ENCODE results near the gene DNAJB12. TPM values are rescaled to one million over a fixed set of nuclear protein-coding genes. Genes with fewer than 3 reads are reported as not detected.

The DNAJB12 gene
- total RNA-seq, 1 experiment from 2014 or later: 51.0 TPM

GRCh38 chr10:72367301-72367960 lies 12.7 kb upstream of the DNAJB12 start:
- intact Hi-C loops (cut with micrococcal nuclease; ENCODE audit: unreplicated experiment): loop anchor here (10.0 kb wide), 1 partner anchor 697 kb away; no protein-coding TSS in a partner anchor
- no peak for DNase-seq (ENCODE audit: low read depth, low spot score)
- no peak overlapping the region for H3K27ac ChIP-seq (ENCODE audit: low read length)
- TSS peak; percentile 85 for BruUV-seq (replicated peaks)
- TF ChIP-seq TCF7L2 (IDR thresholded peaks at IDR 0.05; ENCODE audit: low read depth, low read length): no peak
- TF ChIP-seq POLR2AphosphoS5 (IDR thresholded peaks at IDR 0.05; ENCODE audit: low read depth, low read length): no peak
- TF ChIP-seq, protein P1, sequence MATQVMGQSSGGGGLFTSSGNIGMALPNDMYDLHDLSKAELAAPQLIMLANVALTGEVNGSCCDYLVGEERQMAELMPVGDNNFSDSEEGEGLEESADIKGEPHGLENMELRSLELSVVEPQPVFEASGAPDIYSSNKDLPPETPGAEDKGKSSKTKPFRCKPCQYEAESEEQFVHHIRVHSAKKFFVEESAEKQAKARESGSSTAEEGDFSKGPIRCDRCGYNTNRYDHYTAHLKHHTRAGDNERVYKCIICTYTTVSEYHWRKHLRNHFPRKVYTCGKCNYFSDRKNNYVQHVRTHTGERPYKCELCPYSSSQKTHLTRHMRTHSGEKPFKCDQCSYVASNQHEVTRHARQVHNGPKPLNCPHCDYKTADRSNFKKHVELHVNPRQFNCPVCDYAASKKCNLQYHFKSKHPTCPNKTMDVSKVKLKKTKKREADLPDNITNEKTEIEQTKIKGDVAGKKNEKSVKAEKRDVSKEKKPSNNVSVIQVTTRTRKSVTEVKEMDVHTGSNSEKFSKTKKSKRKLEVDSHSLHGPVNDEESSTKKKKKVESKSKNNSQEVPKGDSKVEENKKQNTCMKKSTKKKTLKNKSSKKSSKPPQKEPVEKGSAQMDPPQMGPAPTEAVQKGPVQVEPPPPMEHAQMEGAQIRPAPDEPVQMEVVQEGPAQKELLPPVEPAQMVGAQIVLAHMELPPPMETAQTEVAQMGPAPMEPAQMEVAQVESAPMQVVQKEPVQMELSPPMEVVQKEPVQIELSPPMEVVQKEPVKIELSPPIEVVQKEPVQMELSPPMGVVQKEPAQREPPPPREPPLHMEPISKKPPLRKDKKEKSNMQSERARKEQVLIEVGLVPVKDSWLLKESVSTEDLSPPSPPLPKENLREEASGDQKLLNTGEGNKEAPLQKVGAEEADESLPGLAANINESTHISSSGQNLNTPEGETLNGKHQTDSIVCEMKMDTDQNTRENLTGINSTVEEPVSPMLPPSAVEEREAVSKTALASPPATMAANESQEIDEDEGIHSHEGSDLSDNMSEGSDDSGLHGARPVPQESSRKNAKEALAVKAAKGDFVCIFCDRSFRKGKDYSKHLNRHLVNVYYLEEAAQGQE (IDR thresholded peaks at IDR 0.05; ENCODE audit: insufficient read depth in 1 of 2, low read depth in 2 of 2, low read length in 1 of 2): no peak
- TF ChIP-seq, protein P2, sequence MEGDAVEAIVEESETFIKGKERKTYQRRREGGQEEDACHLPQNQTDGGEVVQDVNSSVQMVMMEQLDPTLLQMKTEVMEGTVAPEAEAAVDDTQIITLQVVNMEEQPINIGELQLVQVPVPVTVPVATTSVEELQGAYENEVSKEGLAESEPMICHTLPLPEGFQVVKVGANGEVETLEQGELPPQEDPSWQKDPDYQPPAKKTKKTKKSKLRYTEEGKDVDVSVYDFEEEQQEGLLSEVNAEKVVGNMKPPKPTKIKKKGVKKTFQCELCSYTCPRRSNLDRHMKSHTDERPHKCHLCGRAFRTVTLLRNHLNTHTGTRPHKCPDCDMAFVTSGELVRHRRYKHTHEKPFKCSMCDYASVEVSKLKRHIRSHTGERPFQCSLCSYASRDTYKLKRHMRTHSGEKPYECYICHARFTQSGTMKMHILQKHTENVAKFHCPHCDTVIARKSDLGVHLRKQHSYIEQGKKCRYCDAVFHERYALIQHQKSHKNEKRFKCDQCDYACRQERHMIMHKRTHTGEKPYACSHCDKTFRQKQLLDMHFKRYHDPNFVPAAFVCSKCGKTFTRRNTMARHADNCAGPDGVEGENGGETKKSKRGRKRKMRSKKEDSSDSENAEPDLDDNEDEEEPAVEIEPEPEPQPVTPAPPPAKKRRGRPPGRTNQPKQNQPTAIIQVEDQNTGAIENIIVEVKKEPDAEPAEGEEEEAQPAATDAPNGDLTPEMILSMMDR (IDR thresholded peaks at IDR 0.05): no peak
- no peak for TF ChIP-seq SIN3A (IDR thresholded peaks at IDR 0.05; ENCODE audit: borderline replicate concordance, insufficient read depth, low read depth, low read length)
- H3K4me3 ChIP-seq (ENCODE audit: low read depth in 2 of 2, low read length in 2 of 2): no peak overlapping the region
- ATAC-seq: no peak
- POLR2A ChIA-PET: no interaction called here
- H3K9me3 ChIP-seq (ENCODE audit: control insufficient read depth, insufficient read depth, low read depth, low read length): no peaks in the 10 kb centered on the region
- CTCF ChIA-PET: no interaction called here
- H3K4me1 ChIP-seq (ENCODE audit: control insufficient read depth, insufficient read depth, low read length): peaks cover 7% of the 10 kb centered on the region; the same call in 1 of the 2 replicates
- no peaks in the 10 kb centered on the region for H3K36me3 ChIP-seq (ENCODE audit: control insufficient read depth, insufficient read depth, low read length)
- no peaks in the 10 kb centered on the region for H3K27me3 ChIP-seq (ENCODE audit: control insufficient read depth, insufficient read depth, low read length)
- in situ Hi-C loops (cut with HindIII; ENCODE audit: low pct_unique_long_range_greater_than_20kb, low sequenced_read_pairs): no loop called here

DNA sequence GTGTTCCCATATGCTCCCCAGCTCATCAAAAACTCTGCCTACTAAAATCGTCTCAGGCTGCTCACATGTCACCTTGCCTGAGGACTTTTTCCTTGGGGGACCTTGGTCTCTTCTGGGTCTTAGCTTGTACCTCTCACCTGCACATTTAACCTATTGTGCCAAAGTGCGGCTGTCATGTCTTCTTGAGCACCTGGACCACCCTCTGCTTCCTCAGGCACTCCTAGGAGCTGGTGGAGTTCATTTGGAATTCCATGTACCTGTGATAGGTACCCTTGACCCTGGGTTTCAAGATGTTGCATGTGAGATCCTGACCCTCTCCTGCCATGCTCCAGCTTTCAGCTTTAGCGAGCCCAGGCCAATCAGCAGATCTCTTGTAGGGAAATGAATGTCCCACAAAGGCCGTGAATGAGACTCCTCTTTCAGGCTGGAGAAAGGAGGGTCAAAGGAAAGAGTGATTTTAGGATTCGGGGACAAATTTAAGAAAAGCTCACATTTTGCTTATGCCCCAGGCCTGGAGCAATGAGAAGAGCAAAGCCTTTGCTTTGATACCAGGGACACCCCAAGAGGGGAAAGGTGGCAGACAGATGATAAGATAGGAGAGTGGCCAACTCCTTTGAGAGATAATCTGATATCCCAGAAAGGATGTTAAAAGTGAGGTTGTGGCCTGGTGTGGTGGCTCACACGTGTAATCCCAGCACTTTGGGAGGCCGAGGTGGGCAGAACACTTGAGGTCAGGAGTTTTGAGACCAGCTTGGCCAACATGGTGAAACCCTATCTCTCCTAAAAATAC lies 10.6 kb upstream of the DNAJB12 start:
- no TSS peak for BruUV-seq (replicated peaks)
- Histone ChIP-seq H3K27ac (ENCODE audit: low read length) (no peak overlapping the region), H3K4me1 (ENCODE audit: control insufficient read depth, insufficient read depth, low read length) (peaks cover 7% of the 10 kb centered on the region; the same call in 1 of the 2 replicates), H3K9me3 (ENCODE audit: control insufficient read depth, insufficient read depth, low read depth, low read length) (no peaks in the 10 kb centered on the region), H3K4me3 (ENCODE audit: low read depth in 2 of 2, low read length in 2 of 2) (no peak overlapping the region), H3K36me3 (ENCODE audit: control insufficient read depth, insufficient read depth, low read length) (no peaks in the 10 kb centered on the region), H3K27me3 (ENCODE audit: control insufficient read depth, insufficient read depth, low read length) (no peaks in the 10 kb centered on the region)
- ATAC-seq (no peak), DNase-seq (ENCODE audit: low read depth, low spot score) (no peak)
- TF ChIP-seq, protein P1 (IDR thresholded peaks at IDR 0.05; ENCODE audit: insufficient read depth in 1 of 2, low read depth in 2 of 2, low read length in 1 of 2): no peak
- TF ChIP-seq, protein P2 (IDR thresholded peaks at IDR 0.05): no peak
- TF ChIP-seq TCF7L2 (IDR thresholded peaks at IDR 0.05; ENCODE audit: low read depth, low read length) (no peak), POLR2AphosphoS5 (IDR thresholded peaks at IDR 0.05; ENCODE audit: low read depth, low read length) (no peak), SIN3A (IDR thresholded peaks at IDR 0.05; ENCODE audit: borderline replicate concordance, insufficient read depth, low read depth, low read length) (no peak)
- POLR2A ChIA-PET: no interaction called here
- intact Hi-C loops (cut with micrococcal nuclease; ENCODE audit: unreplicated experiment): loop anchor here (2.0 to 10.0 kb wide), 3 partner anchors 470 to 700 kb away; no protein-coding TSS in a partner anchor
- in situ Hi-C loops (cut with HindIII; ENCODE audit: low pct_unique_long_range_greater_than_20kb, low sequenced_read_pairs): no loop called here
- CTCF ChIA-PET: interaction anchor here (0.6 to 2.4 kb wide), 5 partner anchors 449 to 734 kb away, joined by 3 to 13 read pairs (median 5); no protein-coding TSS in a partner anchor
